Left lobe of liver (tissue), 2 donors: ENCODE results near the gene FATE1. TPM values are rescaled to one million over a fixed set of nuclear protein-coding genes. Genes with fewer than 3 reads are reported as not detected.
"Not testable (repeated sequence)": the region's sequence is repeated elsewhere in the genome, so short reads cannot be mapped to it uniquely, and the experiment has no call there.

Experiments
- ATAC-seq: fragments of 200-7000 bp; cut with Tn5 transposase; one replicate; pipeline ENCODE4 v1.9.1; 2020; ENCODE audit warnings: mild to moderate bottlenecking, moderate library complexity
- DNase-seq: peaks from one replicate; pipeline ENCODE4 v3.0.0-alpha.2; 2020; ENCODE audit warnings: low spot score
- total RNA-seq: library from RNA; stranded (reverse); gene quantifications from one replicate; pipeline ENCODE4 v1.2.1, GENCODE V29; 2021
- donor health status: DM: no; HTN: no; CAD: no; lungs with moderate emphysema.
- donor health status: DM: no; HTN: yes; CAD: no.

Gene FATE1
- not detected for total RNA-seq

- ATAC-seq (no peak), DNase-seq (no peak)
Measured at GRCh38 chrX:151715752-151716151, at the start of gene FATE1. Gene FATE1 (plus strand): TSS chrX:151716035. CDS start chrX:151716120, 85 bp downstream.

- DNase-seq (no peak), ATAC-seq (no peak)
Measured at GRCh38 chrX:151675121-151675746, 40.6 kb upstream of the FATE1 start.

- DNase-seq (no peak), ATAC-seq (no peak)
Measured at GRCh38 chrX:151676196-151676595, 39.6 kb upstream of the FATE1 start.

GRCh38 chrX:151679798-151680402 is 35.9 kb upstream of the FATE1 start:
- DNase-seq (no peak), ATAC-seq (no peak)

- DNase-seq (peak; percentile 57), ATAC-seq (peak; percentile 93)
Measured at GRCh38 chrX:151680805-151681204, 35.0 kb upstream of the FATE1 start.

GRCh38 chrX:151687635-151688034 is 28.2 kb upstream of the FATE1 start:
- DNase-seq (no peak), ATAC-seq (no peak)

- ATAC-seq: no peak
- DNase-seq: no peak
Measured at GRCh38 chrX:151688695-151689094, 27.1 kb upstream of the FATE1 start.

GRCh38 chrX:151692825-151693224 is 23.0 kb upstream of the FATE1 start:
- ATAC-seq (no peak), DNase-seq (no peak)

- ATAC-seq: no peak
- DNase-seq: no peak
Measured at GRCh38 chrX:151694121-151694520, 21.7 kb upstream of the FATE1 start.

GRCh38 chrX:151694661-151695582 is 20.9 kb upstream of the FATE1 start, which contains the start of gene PRRG3:
Gene PRRG3 (plus strand): TSS chrX:151695458. CDS start chrX:151698815, 3,357 bp downstream.
- ATAC-seq (no peak), DNase-seq (no peak)

- DNase-seq (no peak), ATAC-seq (no peak)
Measured at GRCh38 chrX:151695583-151696340, 20.1 kb upstream of the FATE1 start.

GRCh38 chrX:151697082-151697481 is 18.8 kb upstream of the FATE1 start:
- ATAC-seq, DNase-seq: not testable (repeated sequence)

GRCh38 chrX:151697522-151697921 is 18.3 kb upstream of the FATE1 start:
- DNase-seq: no peak
- no peak for ATAC-seq

- DNase-seq (no peak), ATAC-seq (no peak)
Measured at GRCh38 chrX:151698485-151698884, 17.4 kb upstream of the FATE1 start.

GRCh38 chrX:151699746-151700145 is 16.1 kb upstream of the FATE1 start:
- DNase-seq (no peak), ATAC-seq (no peak)

GRCh38 chrX:151700581-151700980 is 15.3 kb upstream of the FATE1 start:
- ATAC-seq: no peak
- no peak for DNase-seq

GRCh38 chrX:151701071-151701470 is 14.8 kb upstream of the FATE1 start:
- ATAC-seq: no peak
- no peak for DNase-seq

- ATAC-seq: no peak
- no peak for DNase-seq
Measured at GRCh38 chrX:151701531-151701930, 14.3 kb upstream of the FATE1 start.

GRCh38 chrX:151702026-151702714 is 13.7 kb upstream of the FATE1 start:
- DNase-seq (no peak), ATAC-seq (no peak)

- DNase-seq: no peak
- ATAC-seq: no peak
Measured at GRCh38 chrX:151702741-151703340, 13.0 kb upstream of the FATE1 start.
